Measurements from ENCODE around the gene CAMTA1.
"Not testable (repeated sequence)": the region's sequence is repeated elsewhere in the genome, so short reads cannot be mapped to it uniquely, and the experiment has no call there.

CAMTA1 gene

GRCh38 chr1:7705048-7705907, 920.0 kb downstream of the CAMTA1 start:
- no peak for TF ChIP-seq CTCF (conservative IDR thresholded peaks at IDR 0.05; ENCODE audit: low read depth, low read length)
- no peak for DNase-seq (ENCODE audit: low read depth)
- H3K4me3 ChIP-seq (ENCODE audit: low read depth, low read length), result peak overlapping the region; percentile 26

- no peak for TF ChIP-seq CTCF (conservative IDR thresholded peaks at IDR 0.05; ENCODE audit: low read depth, low read length)
- H3K4me3 ChIP-seq (ENCODE audit: low read depth, low read length), result no peak overlapping the region
- no peak for DNase-seq (ENCODE audit: low read depth)
These were observed 920.6 kb downstream of the CAMTA1 start for GRCh38 chr1:7705908-7706216.

- TF ChIP-seq CTCF (conservative IDR thresholded peaks at IDR 0.05; ENCODE audit: low read depth, low read length), result no peak
- peak; percentile 13 for DNase-seq (ENCODE audit: low read depth)
These were observed 922.3 kb downstream of the CAMTA1 start for GRCh38 chr1:7707527-7707926.

GRCh38 chr1:7708065-7708464, 922.8 kb downstream of the CAMTA1 start:
- not testable (repeated sequence) for DNase-seq (ENCODE audit: low read depth); H3K4me3 ChIP-seq (ENCODE audit: low read depth, low read length)

More at GRCh38 chr1:7707527-7707926, 922.3 kb downstream of the CAMTA1 start:
- H3K4me3 ChIP-seq (ENCODE audit: low read depth, low read length), result no peak overlapping the region

- no peak for TF ChIP-seq CTCF (conservative IDR thresholded peaks at IDR 0.05; ENCODE audit: low read depth, low read length)
- no peak for DNase-seq (ENCODE audit: low read depth)
- no peak overlapping the region for H3K4me3 ChIP-seq (ENCODE audit: low read depth, low read length)
These were observed 925.6 kb downstream of the CAMTA1 start for GRCh38 chr1:7710859-7711258.

GRCh38 chr1:7712731-7713323, 927.6 kb downstream of the CAMTA1 start:
- no peak for DNase-seq (ENCODE audit: low read depth)
- no peak for TF ChIP-seq CTCF (conservative IDR thresholded peaks at IDR 0.05; ENCODE audit: low read depth, low read length)

GRCh38 chr1:7716506-7716905, 931.3 kb downstream of the CAMTA1 start:
- no peak overlapping the region for H3K4me3 ChIP-seq (ENCODE audit: low read depth, low read length)
- no peak for DNase-seq (ENCODE audit: low read depth)
- TF ChIP-seq CTCF (conservative IDR thresholded peaks at IDR 0.05; ENCODE audit: low read depth, low read length), result no peak

More at GRCh38 chr1:7712731-7713323, 927.6 kb downstream of the CAMTA1 start:
- H3K4me3 ChIP-seq (ENCODE audit: low read depth, low read length), result no peak overlapping the region

Data from choroid plexus epithelial cell (primary cell).